ENCODE results near the gene R3HDM2.

The R3HDM2 gene

DNA sequence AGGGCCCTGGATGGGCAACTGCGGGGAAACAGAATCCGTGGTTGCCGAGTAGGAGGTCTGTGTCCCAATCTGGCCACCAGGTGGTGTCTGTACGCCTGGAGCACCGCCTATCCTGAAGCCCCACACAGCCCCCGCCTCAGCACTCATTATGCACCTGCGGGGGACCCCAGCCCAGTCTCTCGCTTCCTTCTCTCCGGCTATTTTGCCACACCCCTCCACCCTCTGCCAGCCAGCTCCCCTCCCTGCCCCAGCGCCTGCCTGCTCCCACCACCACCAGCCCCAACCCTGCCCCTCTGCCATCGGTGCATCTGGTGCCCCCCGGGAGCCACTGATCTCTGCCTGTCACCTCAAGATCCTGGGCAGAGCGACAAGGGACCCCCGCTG is 216.5 kb downstream of the R3HDM2 start:
- no peak overlapping the region for H3K4me3 Mint-ChIP-seq
- H3K27ac Mint-ChIP-seq, result no peak overlapping the region
- H3K9me3 Mint-ChIP-seq, result no peaks in the 10 kb centered on the region
- H3K4me1 Mint-ChIP-seq (ENCODE audit: low read depth), result peaks cover 42% of the 10 kb centered on the region
- H3K36me3 Mint-ChIP-seq (ENCODE audit: low read depth), result no peaks in the 10 kb centered on the region
- H3K27me3 Mint-ChIP-seq, result peaks cover 52% of the 10 kb centered on the region

DNA sequence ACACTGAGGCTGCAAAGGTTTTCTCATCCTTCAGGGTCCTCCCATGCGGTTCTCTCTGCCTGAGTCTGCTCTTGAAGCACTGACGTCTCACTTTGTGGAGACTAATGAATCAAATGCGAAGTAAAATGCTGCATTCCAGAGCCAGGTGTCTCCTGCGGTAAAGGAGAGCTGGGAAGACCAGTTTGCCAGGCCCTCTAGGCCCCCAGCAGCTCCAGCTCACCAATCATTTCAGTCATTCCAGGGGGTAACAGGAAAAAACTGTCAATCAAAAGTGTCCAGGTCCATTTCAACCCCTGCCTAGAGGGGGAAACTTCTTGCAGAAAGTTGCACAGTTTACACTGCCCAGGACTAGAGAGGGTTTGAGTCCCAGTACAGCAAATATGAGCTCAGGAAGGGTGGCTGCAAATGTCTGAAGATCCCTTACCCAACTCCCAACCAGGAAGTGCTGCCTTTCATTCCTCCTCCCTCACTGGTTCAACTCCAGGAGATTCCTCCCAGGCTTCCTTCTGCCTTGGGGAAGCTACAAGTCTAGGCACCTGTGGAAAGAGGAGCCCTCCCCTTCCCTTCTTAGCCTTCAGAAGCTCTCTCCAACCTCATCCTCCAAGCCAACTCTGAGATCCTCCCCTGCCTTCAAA is 217.0 kb downstream of the R3HDM2 start:
- Mint-ChIP-seq H3K27ac (no peak overlapping the region), H3K27me3 (peaks cover 47% of the 10 kb centered on the region), H3K4me1 (ENCODE audit: low read depth) (peaks cover 42% of the 10 kb centered on the region)

GRCh38 chr12:57213058-57213715 is 217.7 kb downstream of the R3HDM2 start:
- H3K4me3 Mint-ChIP-seq, result no peak overlapping the region
- H3K27me3 Mint-ChIP-seq, result peaks cover 40% of the 10 kb centered on the region
- no peaks in the 10 kb centered on the region for H3K36me3 Mint-ChIP-seq (ENCODE audit: low read depth)
- peaks cover 39% of the 10 kb centered on the region for H3K4me1 Mint-ChIP-seq (ENCODE audit: low read depth)
- no peak overlapping the region for H3K27ac Mint-ChIP-seq
- H3K9me3 Mint-ChIP-seq, result no peaks in the 10 kb centered on the region

More for the DNA sequence above, 217.0 kb downstream of the R3HDM2 start:
- H3K36me3 Mint-ChIP-seq (ENCODE audit: low read depth), result no peaks in the 10 kb centered on the region
- H3K9me3 Mint-ChIP-seq, result no peaks in the 10 kb centered on the region
- H3K4me3 Mint-ChIP-seq, result no peak overlapping the region

GRCh38 chr12:57212701-57213057 is 218.2 kb downstream of the R3HDM2 start:
- H3K27me3 Mint-ChIP-seq, result peaks cover 35% of the 10 kb centered on the region
- no peak overlapping the region for H3K27ac Mint-ChIP-seq
- peaks cover 34% of the 10 kb centered on the region for H3K4me1 Mint-ChIP-seq (ENCODE audit: low read depth)
- H3K9me3 Mint-ChIP-seq, result no peaks in the 10 kb centered on the region
- no peaks in the 10 kb centered on the region for H3K36me3 Mint-ChIP-seq (ENCODE audit: low read depth)
- H3K4me3 Mint-ChIP-seq, result no peak overlapping the region

GRCh38 chr12:57211791-57212700 is 218.8 kb downstream of the R3HDM2 start:
- peaks cover 29% of the 10 kb centered on the region for H3K4me1 Mint-ChIP-seq (ENCODE audit: low read depth)
- no peaks in the 10 kb centered on the region for H3K9me3 Mint-ChIP-seq
- peaks cover 29% of the 10 kb centered on the region for H3K27me3 Mint-ChIP-seq
- no peak overlapping the region for H3K4me3 Mint-ChIP-seq
- H3K27ac Mint-ChIP-seq, result no peak overlapping the region
- H3K36me3 Mint-ChIP-seq (ENCODE audit: low read depth), result no peaks in the 10 kb centered on the region

DNA sequence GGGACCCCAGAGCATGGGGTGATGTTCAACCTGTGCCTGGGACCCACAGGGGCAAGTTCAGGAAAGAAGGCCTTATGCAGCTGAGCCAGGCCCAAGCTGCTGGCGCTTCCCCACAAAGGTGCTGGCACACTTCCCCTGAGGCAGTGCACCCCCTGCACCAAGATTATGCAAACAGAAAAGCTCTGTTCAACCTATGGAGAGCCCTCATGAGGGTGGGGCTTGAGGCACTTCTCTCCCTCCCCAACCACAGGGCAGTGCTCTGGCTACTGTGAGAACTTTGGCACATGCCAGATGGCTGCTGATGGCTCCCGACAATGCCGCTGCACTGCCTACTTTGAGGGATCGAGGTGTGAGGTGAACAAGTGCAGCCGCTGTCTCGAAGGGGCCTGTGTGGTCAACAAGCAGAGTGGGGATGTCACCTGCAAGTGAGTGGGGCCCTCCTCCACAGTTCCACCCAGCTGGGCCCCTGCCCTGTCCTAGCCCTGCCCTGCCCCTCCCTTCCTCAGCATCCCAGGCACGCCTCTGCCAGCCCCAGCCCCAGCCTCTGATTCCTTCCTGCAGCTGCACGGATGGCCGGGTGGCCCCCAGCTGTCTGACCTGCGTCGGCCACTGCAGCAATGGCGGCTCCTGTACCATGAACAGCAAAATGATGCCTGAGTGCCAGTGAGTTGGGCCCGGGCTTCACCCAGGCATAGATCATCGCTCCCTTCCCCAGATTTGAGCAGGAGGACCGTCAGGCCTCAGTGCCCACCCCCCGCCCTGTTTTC is 219.7 kb downstream of the R3HDM2 start:
- Mint-ChIP-seq H3K27me3 (peaks cover 29% of the 10 kb centered on the region), H3K4me3 (no peak overlapping the region), H3K36me3 (ENCODE audit: low read depth) (no peaks in the 10 kb centered on the region), H3K9me3 (no peaks in the 10 kb centered on the region), H3K27ac (no peak overlapping the region), H3K4me1 (ENCODE audit: low read depth) (peaks cover 29% of the 10 kb centered on the region)

GRCh38 chr12:57210461-57210860 is 220.4 kb downstream of the R3HDM2 start:
- Mint-ChIP-seq H3K36me3 (ENCODE audit: low read depth) (no peaks in the 10 kb centered on the region), H3K27me3 (peaks cover 23% of the 10 kb centered on the region), H3K9me3 (no peaks in the 10 kb centered on the region), H3K27ac (no peak overlapping the region), H3K4me1 (ENCODE audit: low read depth) (peaks cover 23% of the 10 kb centered on the region), H3K4me3 (no peak overlapping the region)

DNA sequence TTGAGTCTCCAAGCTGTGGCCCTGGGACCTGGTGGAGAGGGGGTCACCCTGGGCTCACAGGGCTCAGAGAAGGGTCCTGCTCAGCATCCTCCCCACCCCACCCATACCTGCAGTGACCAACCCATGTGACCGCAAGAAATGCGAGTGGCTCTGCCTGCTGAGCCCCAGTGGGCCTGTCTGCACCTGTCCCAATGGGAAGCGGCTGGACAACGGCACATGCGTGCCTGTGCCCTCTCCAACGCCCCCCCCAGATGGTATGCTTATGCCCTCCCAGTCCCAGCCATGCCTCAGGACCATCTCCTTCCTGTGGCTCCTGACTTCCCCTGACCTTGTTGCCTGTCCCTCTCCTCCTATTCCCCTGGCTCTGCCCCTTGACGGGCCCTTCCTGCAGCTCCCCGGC is 220.9 kb downstream of the R3HDM2 start:
- H3K27me3 Mint-ChIP-seq, result peaks cover 17% of the 10 kb centered on the region
- no peak overlapping the region for H3K27ac Mint-ChIP-seq
- H3K4me1 Mint-ChIP-seq (ENCODE audit: low read depth), result peaks cover 18% of the 10 kb centered on the region
- no peaks in the 10 kb centered on the region for H3K9me3 Mint-ChIP-seq
- H3K4me3 Mint-ChIP-seq, result no peak overlapping the region
- H3K36me3 Mint-ChIP-seq (ENCODE audit: low read depth), result no peaks in the 10 kb centered on the region

GRCh38 chr12:57208631-57209282 is 222.1 kb downstream of the R3HDM2 start:
- Mint-ChIP-seq H3K4me1 (ENCODE audit: low read depth) (peaks cover 6% of the 10 kb centered on the region), H3K36me3 (ENCODE audit: low read depth) (no peaks in the 10 kb centered on the region), H3K27ac (no peak overlapping the region), H3K9me3 (no peaks in the 10 kb centered on the region), H3K4me3 (no peak overlapping the region), H3K27me3 (peaks cover 5% of the 10 kb centered on the region)

- H3K4me3 Mint-ChIP-seq, result no peak overlapping the region
- no peaks in the 10 kb centered on the region for H3K27me3 Mint-ChIP-seq
- H3K4me1 Mint-ChIP-seq (ENCODE audit: low read depth), result no peaks in the 10 kb centered on the region
- no peaks in the 10 kb centered on the region for H3K36me3 Mint-ChIP-seq (ENCODE audit: low read depth)
- no peaks in the 10 kb centered on the region for H3K9me3 Mint-ChIP-seq
- H3K27ac Mint-ChIP-seq, result no peak overlapping the region
These were observed 222.9 kb downstream of the R3HDM2 start for GRCh38 chr12:57207731-57208630.

DNA sequence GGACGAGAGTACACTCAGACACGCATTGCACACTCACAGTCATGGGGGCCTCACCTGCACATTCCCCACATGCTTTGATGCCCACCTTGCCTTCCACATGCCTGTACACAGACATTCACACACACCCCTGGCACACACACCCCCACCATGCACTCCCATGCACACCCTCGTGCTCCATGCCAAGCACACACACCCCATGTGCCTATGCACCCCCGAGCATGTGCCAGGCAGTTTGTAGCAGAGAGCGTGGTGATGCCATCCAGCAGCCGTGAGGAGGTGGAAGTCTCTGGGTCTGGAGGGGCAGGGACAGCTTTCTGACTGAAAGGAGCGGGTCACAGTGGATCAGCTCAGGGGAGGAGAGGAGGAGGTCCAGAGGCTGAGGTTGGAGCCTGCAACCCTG is 224.9 kb downstream of the R3HDM2 start:
- no peaks in the 10 kb centered on the region for H3K4me1 Mint-ChIP-seq (ENCODE audit: low read depth)
- no peaks in the 10 kb centered on the region for H3K9me3 Mint-ChIP-seq
- H3K36me3 Mint-ChIP-seq (ENCODE audit: low read depth), result no peaks in the 10 kb centered on the region
- H3K27ac Mint-ChIP-seq, result no peak overlapping the region
- H3K27me3 Mint-ChIP-seq, result no peaks in the 10 kb centered on the region
- no peak overlapping the region for H3K4me3 Mint-ChIP-seq

GRCh38 chr12:57205186-57205585 is 225.7 kb downstream of the R3HDM2 start:
- Mint-ChIP-seq H3K4me1 (ENCODE audit: low read depth) (no peaks in the 10 kb centered on the region), H3K27ac (no peak overlapping the region), H3K36me3 (ENCODE audit: low read depth) (no peaks in the 10 kb centered on the region)

GRCh38 chr12:57204454-57204853 is 226.4 kb downstream of the R3HDM2 start:
- H3K36me3 Mint-ChIP-seq (ENCODE audit: low read depth), result no peaks in the 10 kb centered on the region
- no peaks in the 10 kb centered on the region for H3K4me1 Mint-ChIP-seq (ENCODE audit: low read depth)
- no peaks in the 10 kb centered on the region for H3K27me3 Mint-ChIP-seq
- H3K27ac Mint-ChIP-seq, result no peak overlapping the region
- H3K9me3 Mint-ChIP-seq, result no peaks in the 10 kb centered on the region
- no peak overlapping the region for H3K4me3 Mint-ChIP-seq

More at GRCh38 chr12:57205186-57205585, 225.7 kb downstream of the R3HDM2 start:
- H3K9me3 Mint-ChIP-seq, result no peaks in the 10 kb centered on the region
- no peaks in the 10 kb centered on the region for H3K27me3 Mint-ChIP-seq
- H3K4me3 Mint-ChIP-seq, result no peak overlapping the region

Data from stimulated activated naive CD8-positive, alpha-beta T cell treated with anti-CD3 and anti-CD28 coated beads, Interleukin-15, Interleukin-2, amounts not matched to agents 100 ng/mL and 50 ng/mL, for 24 hours (primary cell).